NCI-H510A treated with DMSO at 0.1 percent for 48 hours (cell line): ENCODE data around the gene NARS2.

Experiments
- DNase-seq: peaks from one replicate; lab custom pipeline; 2025; lab: John Stamatoyannopoulos, UW

NARS2 gene

DNA sequence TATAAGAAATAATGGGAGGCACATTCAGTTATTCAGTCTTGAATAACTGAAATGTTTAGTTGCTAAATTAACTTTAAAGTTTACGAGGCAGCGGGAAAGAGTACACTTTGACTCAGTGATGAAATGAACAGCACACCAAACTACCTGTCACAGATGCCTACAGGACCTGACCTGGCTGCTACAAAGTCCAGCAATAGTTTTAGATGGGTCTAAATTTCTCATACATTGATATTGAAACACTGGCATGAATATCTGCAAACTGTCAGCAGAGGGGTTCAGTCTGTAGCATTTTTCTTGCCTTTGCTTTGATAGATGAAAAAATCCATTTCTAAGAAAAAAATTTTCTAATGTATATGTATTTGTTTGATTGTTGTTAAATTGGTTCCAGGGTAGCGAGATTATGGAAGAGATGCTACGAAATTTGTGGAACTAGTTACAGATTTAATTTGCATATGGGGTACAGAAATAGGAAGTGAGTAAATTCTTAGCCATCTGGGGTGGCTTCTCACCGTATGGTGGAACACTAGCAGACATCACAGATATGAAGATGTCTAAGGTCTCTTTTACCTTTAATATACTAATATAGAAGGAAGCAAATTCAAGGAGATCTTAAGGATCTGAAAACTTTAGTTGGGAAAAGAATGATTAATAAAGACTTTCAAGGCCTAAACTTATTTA is 136.2 kb downstream of the NARS2 start:
- DNase-seq = no peak

DNA sequence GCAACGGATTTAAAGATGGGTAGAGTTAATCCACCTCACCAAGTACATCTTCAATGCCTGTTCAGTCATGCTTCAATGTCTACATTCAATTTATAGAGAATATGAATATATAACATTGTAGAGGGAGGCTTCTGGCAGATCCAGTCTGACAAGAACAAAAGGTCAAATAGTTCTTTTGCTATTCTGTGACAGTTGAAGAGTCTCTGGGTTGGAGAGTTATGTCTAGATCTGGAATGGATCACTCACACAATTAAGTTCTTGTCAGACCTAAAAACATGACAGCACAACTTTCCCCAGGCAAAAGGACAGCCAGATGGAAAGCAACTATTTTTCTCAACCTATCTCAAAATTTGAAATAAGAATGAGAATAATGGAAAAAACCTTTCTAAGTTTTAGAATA is 141.7 kb downstream of the NARS2 start:
- no peak for DNase-seq

DNA sequence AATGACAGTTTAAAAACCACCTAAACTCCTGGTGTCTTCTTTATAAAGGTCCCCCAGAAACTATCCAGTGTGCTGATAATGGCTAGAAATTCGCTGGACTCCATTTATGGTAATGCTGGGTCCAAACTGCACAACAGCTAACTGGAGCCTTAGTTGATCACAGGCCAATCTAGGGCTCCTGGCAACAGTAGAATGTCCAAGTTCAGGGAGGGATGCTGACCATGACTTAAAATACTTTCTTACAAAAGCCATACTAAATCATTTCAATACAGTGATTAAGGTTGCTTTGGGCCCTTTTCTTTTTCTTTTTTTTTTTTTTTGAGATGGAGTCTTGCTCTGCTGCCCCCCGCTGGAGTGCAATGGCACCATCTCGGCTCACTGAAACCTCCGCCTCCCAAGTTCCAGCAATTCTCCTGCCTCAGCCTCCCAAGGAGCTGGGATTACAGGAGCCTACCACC is 142.6 kb downstream of the NARS2 start:
- DNase-seq = no peak

DNA sequence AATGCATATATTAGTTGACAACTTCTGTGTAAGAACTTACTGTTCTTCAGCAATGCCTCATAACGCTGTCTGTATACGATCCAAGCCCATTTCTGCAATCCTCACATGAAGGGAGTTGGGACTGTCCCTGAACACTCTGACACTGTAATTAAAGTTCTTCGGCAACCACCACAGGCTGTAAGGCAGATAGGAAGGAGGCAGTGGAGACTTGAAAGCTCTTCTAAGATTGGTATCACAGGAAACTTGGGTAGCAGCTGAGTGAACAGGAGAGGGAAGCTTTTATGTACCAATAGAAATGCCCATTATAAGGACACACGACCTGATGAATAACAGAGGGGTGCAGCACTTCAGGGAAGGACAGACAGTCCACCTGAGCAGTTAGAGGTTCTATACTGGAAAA is 145.0 kb downstream of the NARS2 start:
- DNase-seq = no peak

DNA sequence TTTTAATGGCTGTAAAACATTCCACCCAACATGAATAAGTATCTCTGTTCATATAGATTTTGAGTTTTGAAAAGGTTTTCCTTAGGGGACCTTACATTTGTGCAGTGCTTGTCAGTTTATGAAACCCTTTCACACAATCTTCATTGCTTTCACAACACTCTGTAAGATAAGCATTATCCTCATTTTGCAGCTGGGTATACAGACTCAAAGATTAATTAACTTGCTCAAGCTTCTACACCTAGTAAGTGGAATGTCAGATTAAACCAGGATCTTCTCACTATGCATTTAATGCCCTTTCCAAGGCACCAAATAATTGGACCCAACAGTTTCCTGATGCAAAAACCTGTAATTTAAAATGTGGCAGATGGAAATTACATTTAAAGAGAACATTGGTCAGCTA is 145.5 kb downstream of the NARS2 start:
- no peak for DNase-seq

DNA sequence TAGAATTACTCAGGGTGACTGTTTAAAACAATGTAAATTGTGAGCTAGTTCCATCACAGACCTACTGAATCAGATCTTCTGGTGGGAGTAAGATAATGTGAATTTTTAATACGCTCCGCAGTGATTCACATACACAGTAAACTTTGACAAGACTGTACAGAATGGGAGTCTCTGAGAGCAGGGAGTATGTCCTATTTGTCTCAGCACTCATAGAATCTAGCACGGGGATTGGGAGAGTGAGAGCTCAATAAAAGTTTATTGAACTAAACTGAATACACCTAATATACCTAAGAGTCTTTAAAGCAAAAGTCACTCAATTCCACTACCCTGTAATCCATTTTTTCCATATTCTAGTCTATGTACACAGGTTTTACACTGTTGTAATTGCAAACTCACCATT is 145.9 kb downstream of the NARS2 start:
- DNase-seq = no peak

DNA sequence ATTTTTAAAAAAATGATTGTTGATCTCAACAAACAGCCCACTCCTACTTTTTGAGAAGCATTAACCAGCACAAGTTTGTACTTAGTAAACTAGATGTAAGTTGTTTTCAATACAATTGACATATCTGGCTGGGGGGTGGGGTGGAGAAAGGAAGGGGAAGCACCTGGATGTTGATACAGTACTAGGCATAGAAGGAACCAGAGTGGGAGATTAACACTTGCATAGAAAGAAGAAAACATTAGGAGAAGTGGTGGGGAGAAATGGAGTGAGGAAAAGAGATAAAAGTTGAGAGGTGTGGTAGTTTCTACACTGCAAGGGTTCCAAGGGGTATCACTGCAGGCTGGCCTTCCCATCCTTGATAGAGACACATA is 146.4 kb downstream of the NARS2 start:
- no peak for DNase-seq

DNA sequence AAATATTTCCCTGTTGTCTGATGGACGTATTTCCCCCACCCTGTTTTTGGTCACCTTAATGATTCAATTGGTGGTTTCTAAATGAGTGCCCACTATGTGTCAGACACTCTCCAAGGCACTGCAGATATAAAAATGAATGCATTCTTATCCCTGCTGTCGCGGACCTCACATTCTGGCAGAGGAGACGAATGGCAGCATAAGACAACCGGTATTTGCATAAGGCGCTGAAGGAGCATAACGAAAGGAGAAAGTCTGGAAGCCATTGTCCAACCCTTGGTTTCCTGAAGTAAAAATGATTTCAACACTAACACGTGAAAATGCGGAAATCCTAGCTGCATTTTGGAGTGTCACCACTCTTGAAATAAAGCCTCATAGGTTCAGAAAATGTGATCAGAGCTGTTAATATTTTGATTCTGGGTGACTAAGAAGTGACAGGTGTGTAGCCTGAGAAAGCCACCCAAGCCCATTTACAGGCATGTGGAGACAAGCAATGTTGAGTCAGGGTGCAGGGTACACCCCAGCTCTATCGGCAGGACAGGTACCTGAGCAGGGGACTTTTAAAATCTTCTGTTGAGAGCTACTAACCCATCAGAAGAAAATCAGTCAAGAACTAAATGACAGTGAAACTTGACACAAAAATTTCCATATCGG is 146.9 kb downstream of the NARS2 start:
- DNase-seq = no peak

DNA sequence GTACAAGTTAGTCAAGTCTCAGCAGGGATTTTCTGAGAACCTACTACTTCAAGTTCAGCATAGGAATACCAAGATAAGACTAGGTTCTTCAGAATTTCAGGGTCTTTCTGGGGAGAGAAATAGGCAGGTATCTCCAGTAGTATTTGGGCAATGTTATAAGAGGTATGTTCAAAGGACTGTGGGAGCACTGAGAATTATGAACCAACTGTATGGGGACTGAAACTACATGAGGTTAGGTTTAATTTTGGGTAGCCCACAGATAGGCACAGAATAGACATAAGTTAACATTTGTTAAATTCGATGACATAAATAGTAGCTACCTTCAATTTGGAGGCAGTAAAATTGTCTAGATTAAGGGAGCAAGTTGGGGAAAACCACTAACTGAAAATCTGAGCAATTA is 147.8 kb downstream of the NARS2 start:
- DNase-seq = no peak

DNA sequence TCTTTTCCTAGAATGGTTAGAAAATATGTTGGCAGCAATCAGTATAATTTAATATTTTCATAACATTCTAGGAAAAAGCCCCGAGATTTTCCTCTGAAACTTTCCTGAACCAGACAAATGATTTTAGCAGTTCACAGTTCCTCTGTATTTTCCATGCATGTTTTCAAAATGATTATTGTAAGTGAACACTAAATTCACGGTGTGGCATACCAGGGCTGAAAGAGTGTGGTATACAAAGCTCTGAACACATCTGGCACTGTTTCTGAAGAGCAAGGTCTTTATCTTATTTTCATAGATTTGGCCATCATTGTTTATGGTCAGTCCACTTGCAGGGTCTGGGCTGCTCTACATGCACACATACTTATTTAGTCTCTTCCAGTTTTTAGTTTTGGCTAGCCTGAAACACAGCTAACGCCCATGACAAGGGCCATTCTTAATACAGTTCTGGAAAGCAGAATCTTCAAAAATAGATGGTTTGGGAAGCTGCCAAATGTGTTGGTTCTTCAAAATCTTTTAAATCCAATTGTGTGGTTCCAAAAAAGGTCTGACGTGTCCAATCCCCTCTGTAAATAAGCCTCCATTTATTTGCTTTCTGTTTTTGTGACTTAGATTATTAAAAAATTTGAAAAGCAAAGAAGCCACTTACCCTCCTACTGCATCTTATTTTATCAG is 149.1 kb downstream of the NARS2 start:
- DNase-seq = no peak

DNA sequence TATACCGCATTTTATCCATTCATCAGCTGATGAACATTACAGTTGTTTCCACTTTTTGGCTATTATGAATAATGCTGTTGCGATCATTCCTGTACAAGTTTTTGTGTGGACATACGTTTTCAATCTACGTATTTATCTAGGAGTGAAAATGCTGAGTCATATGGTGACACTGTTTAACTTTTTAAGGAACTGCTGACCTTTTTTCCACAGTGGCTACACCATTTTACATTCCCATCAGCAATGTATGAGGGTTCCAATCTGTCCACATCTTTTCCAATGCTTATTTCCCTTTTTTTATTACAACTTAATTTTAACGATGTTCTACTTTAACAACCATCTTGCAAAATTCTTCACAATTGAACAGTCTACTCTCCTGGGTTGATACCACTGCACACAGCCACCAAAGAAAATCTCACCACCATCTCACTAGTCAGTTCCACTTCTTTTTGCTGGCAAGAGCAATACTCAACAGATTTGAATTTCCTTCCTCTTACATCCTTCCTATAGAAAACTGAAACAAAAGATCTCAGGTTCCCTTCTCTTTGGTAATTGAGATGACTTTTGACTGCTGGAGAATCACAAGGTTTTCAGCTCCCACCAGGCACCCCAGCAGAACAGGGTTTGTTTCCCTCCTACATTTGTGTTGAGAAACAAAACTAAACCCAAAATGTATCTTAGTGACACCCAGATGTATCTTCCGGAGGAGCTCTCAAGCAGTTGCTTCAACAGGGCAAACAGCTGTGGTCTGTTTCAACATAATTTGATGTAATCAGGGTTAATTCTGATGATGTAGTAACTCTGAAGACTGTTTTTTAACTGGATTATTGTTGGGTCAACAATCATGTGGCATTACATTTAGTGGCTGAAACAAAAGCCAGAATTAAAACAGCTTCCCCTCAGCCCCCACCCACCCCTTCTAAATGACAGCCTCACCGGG is 150.1 kb downstream of the NARS2 start:
- DNase-seq = no peak

DNA sequence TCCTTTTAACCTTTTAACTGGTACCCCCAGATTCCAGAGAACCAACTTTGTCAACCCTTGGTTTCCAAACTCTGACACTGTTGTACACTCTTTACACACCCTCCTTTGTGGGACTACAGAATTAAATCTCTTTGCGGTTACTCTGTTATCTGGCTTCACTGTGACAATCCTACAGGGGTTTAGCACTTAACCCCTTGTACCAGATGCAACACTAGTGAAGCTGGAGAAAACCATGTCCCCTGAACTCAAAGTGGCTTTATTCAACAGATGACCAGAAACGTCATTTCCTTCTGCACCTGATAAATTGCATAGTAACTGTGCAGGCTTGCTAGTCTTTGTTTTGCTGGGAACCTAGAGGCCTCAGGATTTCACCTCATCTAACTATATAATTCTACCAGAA is 151.4 kb downstream of the NARS2 start:
- DNase-seq = no peak

DNA sequence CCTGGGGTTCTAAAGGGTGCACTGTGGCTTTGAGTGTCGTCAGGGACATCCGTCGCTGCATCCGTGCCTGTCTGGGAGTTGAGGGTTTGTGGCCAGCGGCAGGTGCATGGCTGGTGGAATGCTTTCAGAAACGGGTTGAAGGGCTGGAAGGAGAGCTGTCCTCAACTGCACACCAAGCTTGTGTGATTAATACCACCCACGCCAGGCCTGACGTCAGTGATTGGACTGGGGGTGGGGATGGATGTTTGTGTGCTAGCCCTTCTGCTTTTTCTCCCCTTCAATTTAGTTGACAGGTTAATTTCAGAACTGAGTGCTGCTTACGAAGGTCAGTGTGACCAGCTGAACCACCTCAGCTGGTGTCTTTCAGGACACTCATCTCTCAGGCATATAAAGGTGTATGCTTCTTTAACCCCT is 153.9 kb downstream of the NARS2 start:
- peak; percentile 55 for DNase-seq

DNA sequence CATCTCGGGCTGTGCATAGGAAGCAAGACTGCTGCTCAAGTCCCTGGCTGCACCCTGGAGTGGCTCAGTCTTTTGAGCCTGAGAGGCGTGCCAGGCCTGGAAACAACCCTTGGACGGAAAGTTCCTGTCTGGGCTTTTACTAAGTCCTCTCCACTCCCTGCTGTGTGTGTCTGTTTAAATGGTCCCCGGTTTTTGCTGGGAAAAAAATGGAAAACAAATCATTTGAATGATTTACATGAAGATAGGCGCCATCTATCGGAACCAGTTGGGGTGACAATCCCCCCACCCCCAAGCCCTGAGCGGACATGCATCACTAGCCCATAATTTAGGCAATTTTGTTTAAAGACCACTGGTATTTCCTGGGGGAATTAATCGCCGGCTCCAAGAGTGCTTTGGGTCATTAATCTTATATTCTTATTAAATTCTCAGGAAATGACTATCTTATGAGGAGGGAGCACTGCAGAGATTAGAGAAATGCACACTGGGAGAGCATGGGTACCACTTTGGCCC is 154.4 kb downstream of the NARS2 start:
- peak; percentile 12 for DNase-seq

DNA sequence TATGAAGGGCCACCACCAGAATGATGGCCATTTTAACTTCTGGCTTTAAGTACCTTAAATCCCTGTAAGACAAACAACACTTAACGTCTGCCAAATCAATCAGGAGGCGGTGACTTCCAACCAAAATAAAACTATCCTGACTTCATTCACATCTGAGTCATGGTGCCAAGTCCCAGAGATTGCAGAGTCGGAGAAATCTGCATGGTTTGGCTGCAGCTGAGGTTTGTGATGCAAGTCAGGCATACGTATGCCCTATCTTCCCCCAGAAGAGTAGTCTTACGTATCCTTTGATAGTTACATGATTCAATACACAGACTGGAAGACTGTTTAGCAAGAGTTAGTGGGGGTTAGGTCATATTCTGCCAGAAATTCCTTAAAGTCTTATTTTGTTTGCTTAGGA is 155.3 kb downstream of the NARS2 start:
- no peak for DNase-seq

DNA sequence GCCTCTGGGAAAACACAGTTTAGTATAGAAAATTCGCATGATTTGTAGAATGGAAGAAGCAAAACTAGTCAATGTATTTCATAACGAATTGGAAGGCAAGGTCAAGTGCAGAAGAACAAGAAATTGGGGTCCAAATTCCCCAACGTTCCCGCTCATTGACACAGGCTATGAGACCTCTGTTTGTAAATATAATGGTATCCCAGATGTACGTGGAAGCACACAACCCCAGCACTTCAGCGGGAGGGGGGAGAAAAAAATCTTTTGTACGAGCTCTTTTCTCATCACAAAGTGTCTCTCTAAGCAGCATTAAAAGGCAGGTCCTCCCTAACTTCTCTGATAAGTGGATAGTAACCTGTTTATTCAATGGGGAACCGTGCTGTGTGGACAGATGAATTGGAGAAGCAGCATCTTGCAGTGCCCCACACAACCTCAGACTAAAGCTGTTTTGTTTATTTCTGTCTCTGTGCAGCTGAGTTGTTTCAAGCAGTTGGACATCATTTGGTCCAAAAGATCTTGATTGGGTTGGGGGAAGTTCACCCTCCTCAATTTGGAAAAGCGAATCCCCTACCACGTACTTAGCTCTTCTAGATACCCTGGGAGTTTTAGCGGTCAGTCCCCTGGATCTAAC is 156.0 kb downstream of the NARS2 start:
- DNase-seq = peak; percentile 23

DNA sequence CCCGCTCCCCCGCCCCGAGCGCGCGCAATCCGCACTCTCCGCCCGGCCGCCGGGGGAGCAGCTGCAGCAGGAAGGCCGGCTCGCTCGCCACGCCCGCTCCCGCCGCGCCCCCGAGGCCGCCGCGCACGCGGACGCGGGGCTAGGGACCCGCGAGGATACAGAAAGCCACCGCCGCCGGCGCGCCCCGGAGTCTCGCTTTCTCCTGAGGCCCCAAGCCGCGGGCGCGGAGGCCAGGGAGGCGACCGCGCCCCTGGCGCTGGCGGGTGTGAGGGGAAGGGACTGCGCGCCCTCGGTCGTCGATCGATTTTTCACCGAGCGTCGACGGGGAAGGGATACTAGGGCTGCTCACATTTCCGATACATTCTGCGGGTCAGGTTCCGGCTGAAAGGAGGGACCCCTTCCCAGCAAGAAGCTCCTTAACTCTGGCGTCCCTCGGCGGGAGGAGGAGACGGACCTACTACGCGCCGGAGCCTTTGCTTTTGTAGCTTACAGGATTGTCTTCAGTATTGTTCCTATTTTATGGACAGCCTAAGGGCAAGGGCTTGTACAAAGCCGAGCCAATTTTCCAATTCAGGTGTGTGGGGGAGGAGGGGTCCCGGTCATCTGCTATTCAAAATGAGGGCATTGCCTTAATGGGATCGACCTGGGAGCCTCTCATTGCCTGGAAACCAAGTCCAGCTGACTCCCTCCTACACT is 156.6 kb downstream of the NARS2 start:
- peak; percentile 86 for DNase-seq

DNA sequence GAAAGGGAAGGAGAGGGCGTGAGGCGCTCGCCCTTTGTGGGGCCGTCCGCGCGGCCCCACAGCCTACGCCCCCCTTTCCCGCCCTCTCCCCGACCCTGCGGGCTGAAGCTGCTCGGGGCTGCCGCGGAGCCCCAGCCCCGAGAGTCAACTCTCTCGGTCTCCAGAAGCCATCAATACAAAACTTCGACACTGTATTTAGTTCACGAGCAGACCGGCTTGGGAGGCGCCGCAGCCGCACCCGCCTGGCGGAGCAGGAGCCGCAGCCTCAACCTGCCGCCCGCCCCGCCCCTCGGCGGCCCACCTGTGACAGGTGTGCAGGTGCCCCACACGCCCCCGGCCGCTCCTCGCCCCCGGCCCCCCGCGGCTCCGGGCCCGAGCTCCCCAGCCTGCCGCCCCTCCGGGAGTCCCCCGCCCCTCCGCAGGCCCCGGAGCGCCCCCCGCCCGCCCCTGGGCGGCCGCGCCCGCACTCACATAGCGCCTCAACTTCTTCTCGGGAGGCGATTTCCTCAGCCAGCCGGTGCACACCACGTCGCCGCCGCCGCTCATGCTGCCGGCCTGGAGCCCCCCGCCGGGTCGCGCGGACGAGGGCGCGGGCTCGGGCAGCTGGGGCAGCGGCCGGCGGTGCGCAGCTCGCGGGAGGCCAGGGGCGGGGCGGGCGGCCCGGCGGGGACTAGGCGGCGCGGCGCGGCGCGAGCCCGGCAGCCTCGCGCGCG is 157.3 kb downstream of the NARS2 start, which contains the start of gene GAB2:
Gene GAB2 (minus strand): TSS at position 646 of the 713 bp plus-strand sequence. CDS start 100 bp downstream, at position 546.
- DNase-seq = peak; percentile 56

DNA sequence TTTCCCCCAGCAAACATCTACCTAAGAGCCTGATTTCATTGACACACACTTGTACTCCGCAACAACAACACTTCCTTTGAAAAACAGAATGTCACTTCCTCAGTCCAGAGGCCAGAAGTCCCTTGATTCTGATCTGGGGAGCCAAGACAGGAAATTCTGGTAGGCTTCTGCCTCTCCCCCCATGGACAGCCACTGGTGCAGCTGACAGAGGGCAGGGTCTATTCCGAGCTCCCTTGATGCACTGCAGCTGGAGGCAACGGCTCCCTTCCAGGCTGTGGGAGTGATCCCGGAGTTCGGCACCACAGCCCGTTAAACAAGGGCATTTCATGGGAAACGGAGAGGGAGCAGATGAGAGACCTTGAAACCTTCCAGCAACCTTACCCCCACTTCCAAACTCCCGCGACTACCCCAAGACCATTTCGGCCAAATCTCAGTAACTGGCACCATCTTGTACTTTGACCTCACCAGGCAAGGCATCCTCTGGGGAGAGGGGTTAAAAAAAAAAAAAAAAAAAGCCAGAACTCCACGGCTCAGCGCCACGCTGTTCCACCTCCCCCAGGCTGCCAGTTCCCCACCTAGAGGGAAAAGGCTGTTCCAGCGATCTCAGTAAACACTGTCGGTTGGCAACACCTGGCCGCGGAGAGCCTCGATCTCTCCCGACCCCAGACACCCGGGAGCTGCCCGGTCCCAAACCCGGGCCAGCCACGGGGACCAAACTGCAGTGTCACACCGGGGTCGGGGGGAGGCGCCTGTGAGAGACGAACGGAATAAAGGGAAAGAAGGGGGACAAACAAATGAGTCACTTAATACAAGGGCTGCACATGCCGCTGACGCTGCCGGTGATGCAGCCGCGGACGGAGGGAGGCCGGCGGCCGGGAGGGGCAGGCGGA is 158.1 kb downstream of the NARS2 start:
- peak; percentile 56 for DNase-seq
